HL-60/S4 (cell line): ENCODE data around the gene SLC39A1.

ENCODE experiments used
- in situ Hi-C: fragments of 300-500 bp; cut with MboI; formaldehyde crosslinking; loops from 2 replicates; pipeline ENCODE4 v1.14.3; 2022; ENCODE audit warnings: low sequenced_read_pairs

SLC39A1 gene

GRCh38 chr1:153977250-153978240 lies 14.2 kb upstream of the SLC39A1 start, which contains the start of gene JTB:
Gene JTB (minus strand): TSS chr1:153977674. CDS start chr1:153977252, 422 bp downstream.
- in situ Hi-C loops, result no loop called here

GRCh38 chr1:153976819-153977249 lies 13.5 kb upstream of the SLC39A1 start:
- in situ Hi-C loops, result no loop called here

GRCh38 chr1:153973525-153973924 lies 10.2 kb upstream of the SLC39A1 start:
- in situ Hi-C loops, result no loop called here

DNA sequence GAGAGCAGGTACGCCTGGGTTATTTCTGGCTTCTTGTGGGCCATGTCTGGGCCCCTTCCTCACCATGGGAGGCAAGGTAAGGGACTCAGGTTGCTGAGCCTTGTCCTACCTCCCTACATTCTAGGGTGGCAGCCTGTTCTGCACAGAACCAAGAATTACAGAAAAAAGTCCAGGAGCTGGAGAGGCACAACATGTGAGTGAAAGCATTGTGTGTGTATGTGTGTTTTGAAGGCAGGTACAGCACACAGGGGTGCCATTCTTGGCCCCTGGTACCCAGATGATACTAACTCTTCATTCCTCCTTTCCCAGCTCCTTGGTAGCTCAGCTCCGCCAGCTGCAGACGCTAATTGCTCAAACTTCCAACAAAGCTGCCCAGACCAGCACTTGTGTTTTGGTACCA lies 9.7 kb upstream of the SLC39A1 start:
- in situ Hi-C loops, result no loop called here

- in situ Hi-C loops, result no loop called here
These were observed 7.0 kb upstream of the SLC39A1 start for GRCh38 chr1:153970346-153970745.

DNA sequence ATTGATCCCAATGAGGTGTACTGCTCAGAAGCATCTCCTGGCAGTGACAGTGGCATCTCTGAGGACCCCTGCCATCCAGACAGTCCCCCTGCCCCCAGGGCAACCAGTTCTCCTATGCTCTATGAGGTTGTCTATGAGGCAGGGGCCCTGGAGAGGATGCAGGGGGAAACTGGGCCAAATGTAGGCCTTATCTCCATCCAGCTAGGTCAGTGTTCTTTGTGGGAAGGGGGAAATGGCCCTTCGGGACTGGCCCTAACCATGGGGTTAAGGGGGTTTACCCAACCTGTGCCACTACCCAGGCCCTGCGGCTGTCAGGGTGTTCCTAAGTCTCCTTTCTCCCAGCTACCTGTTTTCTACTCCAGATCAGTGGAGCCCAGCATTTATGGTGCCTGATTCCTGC lies 5.6 kb upstream of the SLC39A1 start:
- in situ Hi-C loops, result no loop called here

DNA sequence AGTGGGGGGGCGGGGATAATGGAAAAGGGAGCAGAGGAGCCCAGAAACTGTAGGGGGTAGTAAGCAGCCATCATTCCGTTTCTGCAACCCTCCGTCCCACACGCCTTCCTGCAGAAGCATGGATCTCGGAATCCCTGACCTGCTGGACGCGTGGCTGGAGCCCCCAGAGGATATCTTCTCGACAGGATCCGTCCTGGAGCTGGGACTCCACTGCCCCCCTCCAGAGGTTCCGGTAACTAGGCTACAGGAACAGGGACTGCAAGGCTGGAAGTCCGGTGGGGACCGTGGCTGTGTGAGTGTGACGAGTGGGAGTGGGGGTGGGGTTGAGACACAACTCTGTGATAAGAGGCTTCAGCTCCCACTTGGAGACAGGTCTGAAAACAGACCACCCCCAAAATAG lies 5.1 kb upstream of the SLC39A1 start:
- in situ Hi-C loops, result no loop called here

- in situ Hi-C loops, result no loop called here
These were observed 4.6 kb upstream of the SLC39A1 start for GRCh38 chr1:153968000-153968363.

GRCh38 chr1:153967107-153967999 lies 4.0 kb upstream of the SLC39A1 start, which contains the start of gene CREB3L4:
Gene CREB3L4 (plus strand): TSS chr1:153967902. CDS start chr1:153968526, 624 bp downstream.
- in situ Hi-C loops, result no loop called here

GRCh38 chr1:153963850-153964331 lies 554 bp upstream of the SLC39A1 start:
- in situ Hi-C loops, result no loop called here

- in situ Hi-C loops, result no loop called here
These were observed 978 bp downstream of the SLC39A1 start for GRCh38 chr1:153962088-153963029.

DNA sequence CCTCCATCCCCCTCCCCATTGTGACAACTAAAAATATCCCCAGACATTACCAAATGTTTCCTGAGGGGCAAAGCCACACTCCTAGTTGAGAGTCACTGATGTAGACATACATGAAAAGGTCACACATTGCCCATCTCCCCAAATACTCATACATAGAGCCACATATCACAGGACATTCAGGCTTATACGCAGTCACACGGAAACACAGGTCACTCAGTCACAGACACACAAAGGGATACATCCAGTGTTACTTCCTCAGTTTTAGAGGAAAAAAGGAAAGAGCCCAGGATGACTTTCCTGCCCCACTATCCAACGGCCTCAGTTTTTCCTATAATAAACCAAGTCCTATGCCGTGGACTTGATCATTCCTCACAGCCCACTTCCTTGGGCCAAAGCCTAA lies 1.9 kb downstream of the SLC39A1 start:
- in situ Hi-C loops, result no loop called here

- in situ Hi-C loops, result no loop called here
These were observed 3.1 kb downstream of the SLC39A1 start for GRCh38 chr1:153960206-153960605.

GRCh38 chr1:153959454-153959853 lies 3.9 kb downstream of the SLC39A1 start:
- in situ Hi-C loops, result no loop called here

GRCh38 chr1:153958961-153959260 lies 4.4 kb downstream of the SLC39A1 start:
- in situ Hi-C loops, result no loop called here

- in situ Hi-C loops, result no loop called here
These were observed 5.0 kb downstream of the SLC39A1 start, which contains the start of gene CRTC2 for GRCh38 chr1:153958111-153958960. Gene CRTC2 (minus strand): TSS chr1:153958612. CDS start chr1:153958497, 115 bp downstream.

GRCh38 chr1:153957744-153958110 lies 5.6 kb downstream of the SLC39A1 start:
- in situ Hi-C loops, result no loop called here

GRCh38 chr1:153956997-153957715 lies 6.2 kb downstream of the SLC39A1 start:
- in situ Hi-C loops, result no loop called here

DNA sequence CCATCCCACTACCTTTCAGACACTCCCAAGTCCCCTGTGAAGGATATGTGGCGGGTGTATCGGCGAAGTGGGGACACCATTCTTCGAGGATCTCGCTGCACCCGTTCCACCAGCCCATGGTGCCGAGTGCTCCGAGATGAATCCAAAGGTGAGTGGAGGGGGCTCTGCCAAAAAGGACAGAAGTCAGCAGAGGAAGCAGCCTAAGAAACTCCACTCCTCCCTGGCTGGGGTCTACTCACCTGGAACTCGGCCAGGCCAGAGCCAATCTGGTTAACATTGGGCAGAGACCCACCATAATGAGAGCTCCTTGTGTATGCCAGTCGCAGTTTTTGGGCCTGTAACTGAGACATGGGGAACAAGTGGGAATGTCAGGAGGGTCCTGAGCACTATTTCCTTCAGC lies 8.5 kb downstream of the SLC39A1 start:
- in situ Hi-C loops, result no loop called here
